ENCODE results near the gene C12orf76. TPM values are rescaled to one million over a fixed set of nuclear protein-coding genes. Genes with fewer than 3 reads are reported as not detected.
"Not testable (repeated sequence)": the region's sequence is repeated elsewhere in the genome, so short reads cannot be mapped to it uniquely, and the experiment has no call there.

C12orf76 gene
- polyA plus RNA-seq, 1 of the 3 experiments (the other 2 are of a cell fraction), result 29.2 TPM

DNA sequence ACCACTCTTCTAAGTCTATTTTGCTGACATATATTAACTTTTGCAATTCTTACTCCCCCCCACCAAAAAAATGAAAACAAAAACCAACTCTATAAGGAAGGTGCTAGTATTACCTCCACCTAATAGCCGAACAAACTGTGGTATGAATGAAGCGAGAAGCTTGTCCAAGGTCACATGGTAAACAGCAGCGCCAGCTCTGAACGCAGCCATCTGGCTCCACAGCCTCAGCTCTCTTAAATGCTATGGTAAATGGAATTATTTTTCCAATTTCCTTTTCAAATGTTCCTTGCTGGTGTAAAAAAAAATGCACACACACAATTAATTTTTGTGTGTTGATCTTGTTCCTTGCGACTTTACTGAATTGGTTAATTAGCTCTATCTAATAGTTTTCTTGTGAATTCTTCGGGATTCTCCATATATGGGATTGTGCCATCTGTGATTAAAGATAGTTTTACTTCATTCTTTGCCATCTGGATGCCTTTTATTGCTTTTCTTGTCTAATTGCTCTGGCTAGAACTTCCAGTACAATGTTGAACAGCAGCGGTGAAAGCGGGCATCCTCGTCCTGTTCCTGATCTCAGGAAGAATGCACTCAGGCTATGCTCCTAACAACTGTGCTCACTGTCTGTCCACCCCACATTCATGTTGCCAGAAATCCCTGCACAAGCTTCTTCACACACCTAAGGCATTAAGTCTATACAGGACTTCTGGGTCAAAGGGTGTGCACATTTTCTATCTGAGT is 10.7 kb upstream of the C12orf76 start:
- Histone ChIP-seq H3F3A (replicated peaks; ENCODE audit: insufficient read depth) (peaks cover 16% of the 10 kb centered on the region), H3K4me2 (no peak overlapping the region), H3K27ac (ENCODE audit: low read depth in 2 of 2, low read length in 1 of 2) (no peak overlapping the region), H3K9ac (no peak overlapping the region), H3K4me1 (ENCODE audit: control insufficient read depth in 1 of 2, insufficient read depth in 2 of 2, low read depth in 1 of 2, low read length in 1 of 2) (peaks cover 0 to 22% of the 10 kb centered on the region in 2 experiments; a peak in 2 of 4 replicates), H3K27me3 (ENCODE audit: insufficient read depth) (no peaks in the 10 kb centered on the region), H3K79me2 (ENCODE audit: insufficient read depth) (no peaks in the 10 kb centered on the region), H3K36me3 (replicated peaks in 1 of 2; ENCODE audit: control insufficient read depth in 1 of 2, insufficient read depth in 2 of 2, low read length in 1 of 2) (no peaks in the 10 kb centered on the region), H3K9me2 (no peaks in the 10 kb centered on the region), H3K9me3 (no peaks in the 10 kb centered on the region), H4K20me1 (ENCODE audit: insufficient read depth) (no peaks in the 10 kb centered on the region), H3K4me3 (ENCODE audit: low read depth in 2 of 2, low read length in 1 of 2) (no peak overlapping the region), H2AFZ (ENCODE audit: low read depth) (no peak overlapping the region)
- DNase-seq, result no peak
- POLR2A ChIA-PET, result no interaction called here
- 90% methylated on average over 9 of the region's 9 CpGs for WGBS (ENCODE audit: low lambda C conversion rate)
- CTCF ChIA-PET, result interaction anchor here (0.6 to 0.8 kb wide), 3 partner anchors 10 to 365 kb away, joined by 3 read pairs; no protein-coding TSS in a partner anchor
- TF ChIP-seq EZH2phosphoT487 (IDR thresholded peaks at IDR 0.05; ENCODE audit: borderline replicate concordance, low read depth) (no peak), YY1 (IDR thresholded peaks at IDR 0.05; ENCODE audit: low read depth) (no peak), TAF1 (IDR thresholded peaks at IDR 0.05; ENCODE audit: borderline replicate concordance, low read depth, low read length) (no peak), GABPA (IDR thresholded peaks at IDR 0.05; ENCODE audit: low read depth) (no peak), NFIC (IDR thresholded peaks at IDR 0.05; ENCODE audit: borderline replicate concordance) (no peak), RAD21 (IDR thresholded peaks at IDR 0.05; ENCODE audit: low read length) (no peak), FOXM1 (IDR thresholded peaks at IDR 0.05; ENCODE audit: low read depth) (no peak), GATA2 (CRISPR knock-in tag; IDR thresholded peaks at IDR 0.05) (no peak), SIN3A (IDR thresholded peaks at IDR 0.05; ENCODE audit: borderline replicate concordance, low read depth, low read length) (no peak), EP300 (IDR thresholded peaks at IDR 0.05; ENCODE audit: borderline replicate concordance in 1 of 2, low read depth in 1 of 2, low read length in 1 of 2) (no peak), RXRA (IDR thresholded peaks at IDR 0.05; ENCODE audit: borderline replicate concordance, low read depth) (no peak), RCOR1 (IDR thresholded peaks at IDR 0.05; ENCODE audit: low read length) (no peak), RFX5 (IDR thresholded peaks at IDR 0.05; ENCODE audit: low read length) (no peak), SMC3 (IDR thresholded peaks at IDR 0.05; ENCODE audit: low read depth, low read length) (no peak), POLR2AphosphoS5 (IDR thresholded peaks at IDR 0.05; ENCODE audit: low read depth, low read length) (no peak), FOSL2 (IDR thresholded peaks at IDR 0.05; ENCODE audit: borderline replicate concordance, low read depth) (no peak)
- TF ChIP-seq, protein P1, sequence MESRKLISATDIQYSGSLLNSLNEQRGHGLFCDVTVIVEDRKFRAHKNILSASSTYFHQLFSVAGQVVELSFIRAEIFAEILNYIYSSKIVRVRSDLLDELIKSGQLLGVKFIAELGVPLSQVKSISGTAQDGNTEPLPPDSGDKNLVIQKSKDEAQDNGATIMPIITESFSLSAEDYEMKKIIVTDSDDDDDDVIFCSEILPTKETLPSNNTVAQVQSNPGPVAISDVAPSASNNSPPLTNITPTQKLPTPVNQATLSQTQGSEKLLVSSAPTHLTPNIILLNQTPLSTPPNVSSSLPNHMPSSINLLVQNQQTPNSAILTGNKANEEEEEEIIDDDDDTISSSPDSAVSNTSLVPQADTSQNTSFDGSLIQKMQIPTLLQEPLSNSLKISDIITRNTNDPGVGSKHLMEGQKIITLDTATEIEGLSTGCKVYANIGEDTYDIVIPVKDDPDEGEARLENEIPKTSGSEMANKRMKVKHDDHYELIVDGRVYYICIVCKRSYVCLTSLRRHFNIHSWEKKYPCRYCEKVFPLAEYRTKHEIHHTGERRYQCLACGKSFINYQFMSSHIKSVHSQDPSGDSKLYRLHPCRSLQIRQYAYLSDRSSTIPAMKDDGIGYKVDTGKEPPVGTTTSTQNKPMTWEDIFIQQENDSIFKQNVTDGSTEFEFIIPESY (IDR thresholded peaks at IDR 0.05; ENCODE audit: borderline replicate concordance, low read depth), result no peak
- TF ChIP-seq, protein P2, sequence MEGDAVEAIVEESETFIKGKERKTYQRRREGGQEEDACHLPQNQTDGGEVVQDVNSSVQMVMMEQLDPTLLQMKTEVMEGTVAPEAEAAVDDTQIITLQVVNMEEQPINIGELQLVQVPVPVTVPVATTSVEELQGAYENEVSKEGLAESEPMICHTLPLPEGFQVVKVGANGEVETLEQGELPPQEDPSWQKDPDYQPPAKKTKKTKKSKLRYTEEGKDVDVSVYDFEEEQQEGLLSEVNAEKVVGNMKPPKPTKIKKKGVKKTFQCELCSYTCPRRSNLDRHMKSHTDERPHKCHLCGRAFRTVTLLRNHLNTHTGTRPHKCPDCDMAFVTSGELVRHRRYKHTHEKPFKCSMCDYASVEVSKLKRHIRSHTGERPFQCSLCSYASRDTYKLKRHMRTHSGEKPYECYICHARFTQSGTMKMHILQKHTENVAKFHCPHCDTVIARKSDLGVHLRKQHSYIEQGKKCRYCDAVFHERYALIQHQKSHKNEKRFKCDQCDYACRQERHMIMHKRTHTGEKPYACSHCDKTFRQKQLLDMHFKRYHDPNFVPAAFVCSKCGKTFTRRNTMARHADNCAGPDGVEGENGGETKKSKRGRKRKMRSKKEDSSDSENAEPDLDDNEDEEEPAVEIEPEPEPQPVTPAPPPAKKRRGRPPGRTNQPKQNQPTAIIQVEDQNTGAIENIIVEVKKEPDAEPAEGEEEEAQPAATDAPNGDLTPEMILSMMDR (IDR thresholded peaks at IDR 0.05), result no peak
- TF ChIP-seq, protein P3, sequence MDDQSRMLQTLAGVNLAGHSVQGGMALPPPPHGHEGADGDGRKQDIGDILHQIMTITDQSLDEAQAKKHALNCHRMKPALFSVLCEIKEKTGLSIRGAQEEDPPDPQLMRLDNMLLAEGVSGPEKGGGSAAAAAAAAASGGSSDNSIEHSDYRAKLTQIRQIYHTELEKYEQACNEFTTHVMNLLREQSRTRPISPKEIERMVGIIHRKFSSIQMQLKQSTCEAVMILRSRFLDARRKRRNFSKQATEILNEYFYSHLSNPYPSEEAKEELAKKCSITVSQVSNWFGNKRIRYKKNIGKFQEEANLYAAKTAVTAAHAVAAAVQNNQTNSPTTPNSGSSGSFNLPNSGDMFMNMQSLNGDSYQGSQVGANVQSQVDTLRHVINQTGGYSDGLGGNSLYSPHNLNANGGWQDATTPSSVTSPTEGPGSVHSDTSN (IDR thresholded peaks at IDR 0.05), result no peak

DNA sequence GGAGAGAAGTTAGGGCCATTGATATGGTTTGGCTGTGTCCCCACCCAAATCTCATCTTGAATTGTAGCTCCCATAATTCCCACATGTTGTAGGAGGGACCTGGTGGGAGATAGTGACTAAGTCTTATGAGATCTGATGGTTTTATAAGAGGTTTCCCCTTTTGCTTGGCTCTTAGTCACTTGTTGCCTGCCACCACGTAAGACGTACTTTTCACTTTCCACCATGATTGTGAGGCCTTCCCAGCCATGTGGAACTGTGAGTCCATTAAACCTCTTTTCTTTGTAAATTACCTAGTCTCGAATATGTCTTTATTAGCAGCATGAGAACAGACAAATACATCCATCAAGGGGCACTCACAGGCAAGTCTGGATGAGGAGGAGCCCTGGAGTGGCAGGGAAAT is 8.3 kb upstream of the C12orf76 start:
- Histone ChIP-seq H3K4me1 (ENCODE audit: control insufficient read depth in 1 of 2, insufficient read depth in 2 of 2, low read depth in 1 of 2, low read length in 1 of 2) (peaks cover 0 to 22% of the 10 kb centered on the region in 2 experiments; a peak in 2 of 4 replicates), H3F3A (replicated peaks; ENCODE audit: insufficient read depth) (peaks cover 16% of the 10 kb centered on the region), H3K27ac (ENCODE audit: low read depth in 2 of 2, low read length in 1 of 2) (peak overlapping the region in 1 of 2 experiments; percentile 88; a peak in 2 of 4 replicates)
- POLR2A ChIA-PET; H3K27me3 ChIP-seq (ENCODE audit: insufficient read depth); H3K36me3 ChIP-seq (replicated peaks in 1 of 2; ENCODE audit: control insufficient read depth in 1 of 2, insufficient read depth in 2 of 2, low read length in 1 of 2); H2AFZ ChIP-seq (ENCODE audit: low read depth); H3K79me2 ChIP-seq (ENCODE audit: insufficient read depth); H3K9ac ChIP-seq; H3K9me2 ChIP-seq; H4K20me1 ChIP-seq (ENCODE audit: insufficient read depth); H3K4me3 ChIP-seq (ENCODE audit: low read depth in 2 of 2, low read length in 1 of 2); H3K9me3 ChIP-seq; H3K4me2 ChIP-seq; DNase-seq: not testable (repeated sequence)
- CTCF ChIA-PET, result interaction anchor here (1.3 kb wide), 1 partner anchor 23 kb away, joined by 3 read pairs; no protein-coding TSS in a partner anchor
- WGBS (ENCODE audit: low lambda C conversion rate), result 78% methylated on average over 3 of the region's 3 CpGs
